ENCODE results near the gene WDR72. TPM values are rescaled to one million over a fixed set of nuclear protein-coding genes. Genes with fewer than 3 reads are reported as not detected.
A peak's percentile ranks its signal among the peaks of the same experiment; 100 is the strongest.

WDR72 gene
- total and polyA plus RNA-seq, 2 of the 13 experiments (the other 11 are each of a cell fraction or from before 2014, with no cell fraction given), result 0.21 to 0.60 TPM

DNA sequence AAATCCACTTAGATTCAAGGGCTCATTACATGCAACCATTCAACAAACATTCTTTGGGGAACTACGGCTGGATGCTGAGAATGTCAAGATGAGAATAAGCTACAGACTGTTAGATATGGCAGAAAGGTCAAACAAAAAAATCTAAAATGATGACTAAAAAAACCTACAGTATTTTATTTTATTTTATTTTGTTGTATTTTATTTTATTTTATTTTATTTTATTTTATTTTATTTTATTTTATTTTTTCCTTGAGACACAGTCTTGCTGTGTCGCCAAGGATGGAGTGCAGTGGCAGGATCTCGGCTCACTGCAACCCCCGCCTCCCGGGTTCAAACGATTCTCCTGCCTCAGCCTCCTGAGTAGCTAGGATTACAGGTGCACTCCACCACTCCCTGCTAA lies 46.2 kb downstream of the WDR72 start (continued):
- TF ChIP-seq MBD4 (IDR thresholded peaks at IDR 0.05; ENCODE audit: borderline replicate concordance, low read length), result no peak
- TF ChIP-seq FOXM1 (CRISPR knock-in tag; IDR thresholded peaks at IDR 0.05), result no peak
- no peak for TF ChIP-seq RBM39 (IDR thresholded peaks at IDR 0.05; ENCODE audit: low read depth, low read length, poor library complexity, severe bottlenecking)
- TF ChIP-seq, protein P1, sequence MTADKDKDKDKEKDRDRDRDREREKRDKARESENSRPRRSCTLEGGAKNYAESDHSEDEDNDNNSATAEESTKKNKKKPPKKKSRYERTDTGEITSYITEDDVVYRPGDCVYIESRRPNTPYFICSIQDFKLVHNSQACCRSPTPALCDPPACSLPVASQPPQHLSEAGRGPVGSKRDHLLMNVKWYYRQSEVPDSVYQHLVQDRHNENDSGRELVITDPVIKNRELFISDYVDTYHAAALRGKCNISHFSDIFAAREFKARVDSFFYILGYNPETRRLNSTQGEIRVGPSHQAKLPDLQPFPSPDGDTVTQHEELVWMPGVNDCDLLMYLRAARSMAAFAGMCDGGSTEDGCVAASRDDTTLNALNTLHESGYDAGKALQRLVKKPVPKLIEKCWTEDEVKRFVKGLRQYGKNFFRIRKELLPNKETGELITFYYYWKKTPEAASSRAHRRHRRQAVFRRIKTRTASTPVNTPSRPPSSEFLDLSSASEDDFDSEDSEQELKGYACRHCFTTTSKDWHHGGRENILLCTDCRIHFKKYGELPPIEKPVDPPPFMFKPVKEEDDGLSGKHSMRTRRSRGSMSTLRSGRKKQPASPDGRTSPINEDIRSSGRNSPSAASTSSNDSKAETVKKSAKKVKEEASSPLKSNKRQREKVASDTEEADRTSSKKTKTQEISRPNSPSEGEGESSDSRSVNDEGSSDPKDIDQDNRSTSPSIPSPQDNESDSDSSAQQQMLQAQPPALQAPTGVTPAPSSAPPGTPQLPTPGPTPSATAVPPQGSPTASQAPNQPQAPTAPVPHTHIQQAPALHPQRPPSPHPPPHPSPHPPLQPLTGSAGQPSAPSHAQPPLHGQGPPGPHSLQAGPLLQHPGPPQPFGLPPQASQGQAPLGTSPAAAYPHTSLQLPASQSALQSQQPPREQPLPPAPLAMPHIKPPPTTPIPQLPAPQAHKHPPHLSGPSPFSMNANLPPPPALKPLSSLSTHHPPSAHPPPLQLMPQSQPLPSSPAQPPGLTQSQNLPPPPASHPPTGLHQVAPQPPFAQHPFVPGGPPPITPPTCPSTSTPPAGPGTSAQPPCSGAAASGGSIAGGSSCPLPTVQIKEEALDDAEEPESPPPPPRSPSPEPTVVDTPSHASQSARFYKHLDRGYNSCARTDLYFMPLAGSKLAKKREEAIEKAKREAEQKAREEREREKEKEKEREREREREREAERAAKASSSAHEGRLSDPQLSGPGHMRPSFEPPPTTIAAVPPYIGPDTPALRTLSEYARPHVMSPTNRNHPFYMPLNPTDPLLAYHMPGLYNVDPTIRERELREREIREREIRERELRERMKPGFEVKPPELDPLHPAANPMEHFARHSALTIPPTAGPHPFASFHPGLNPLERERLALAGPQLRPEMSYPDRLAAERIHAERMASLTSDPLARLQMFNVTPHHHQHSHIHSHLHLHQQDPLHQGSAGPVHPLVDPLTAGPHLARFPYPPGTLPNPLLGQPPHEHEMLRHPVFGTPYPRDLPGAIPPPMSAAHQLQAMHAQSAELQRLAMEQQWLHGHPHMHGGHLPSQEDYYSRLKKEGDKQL (CRISPR knock-in tag; IDR thresholded peaks at IDR 0.05; ENCODE audit: low read depth), result no peak
- no peak for TF ChIP-seq KLF13 (CRISPR knock-in tag; IDR thresholded peaks at IDR 0.05)

DNA sequence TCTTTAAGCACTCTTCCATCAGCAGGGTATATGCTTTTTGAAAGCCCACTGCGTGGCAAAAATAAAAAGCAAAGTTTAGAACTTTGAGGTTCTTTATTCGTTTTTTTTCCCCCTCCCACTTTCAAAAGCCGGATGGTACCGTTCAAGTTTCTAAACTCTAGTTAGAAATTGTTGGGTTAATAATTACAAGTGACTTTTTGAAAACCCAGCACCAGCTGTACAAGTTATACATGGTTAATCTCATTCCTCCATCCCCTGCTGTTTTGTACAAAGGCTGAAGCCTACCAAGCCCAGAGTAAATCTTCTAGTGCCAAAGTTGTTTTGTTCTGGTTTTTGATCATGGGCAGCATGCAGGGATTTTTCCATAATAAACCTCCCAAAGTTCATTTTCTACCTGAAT lies 48.6 kb downstream of the WDR72 start:
- no peaks in the 10 kb centered on the region for H3K79me2 ChIP-seq (ENCODE audit: insufficient read depth, low read length)
- no peak overlapping the region for H2AFZ ChIP-seq (ENCODE audit: low read length)
- CTCF ChIA-PET (ENCODE audit: low intra/inter-chr PET ratio, low total read pairs), result no interaction called here
- H3K27ac ChIP-seq (ENCODE audit: extremely low read length, insufficient read depth, low read length), result no peak overlapping the region
- ATAC-seq, result no peak
- peaks cover 9% of the 10 kb centered on the region for H3K4me1 ChIP-seq (ENCODE audit: insufficient read depth, low read length)
- H3K27me3 ChIP-seq (ENCODE audit: control insufficient read depth in 1 of 2, insufficient read depth in 2 of 2, low read length in 2 of 2), result peaks cover 0 to 1% of the 10 kb centered on the region in 2 experiments; a peak in 1 of 5 replicates
- no peaks in the 10 kb centered on the region for H3K36me3 ChIP-seq (replicated peaks in 1 of 2; ENCODE audit: control insufficient read depth in 1 of 2, insufficient read depth in 2 of 2, low read length in 2 of 2)
- peak overlapping the region in 1 of 3 experiments; percentile 22; a peak in 1 of 6 replicates for H3K4me3 ChIP-seq (replicated peaks in 1 of 3; ENCODE audit: insufficient read depth in 1 of 3, low read depth in 2 of 3, low read length in 3 of 3)
- H3K9ac ChIP-seq (ENCODE audit: insufficient read depth, low read depth, low read length), result 0 out of 2 replicates have a peak overlapping the region, but pooled peaks have one; percentile 7
- no peak for DNase-seq (ENCODE audit: low spot score)
- WGBS (ENCODE audit: low lambda C conversion rate), result under 1% methylated on average over 4 of the region's 4 CpGs
- intact Hi-C loops (cut with micrococcal nuclease; ENCODE audit: unreplicated experiment) (loop anchor here (1.0 to 10.0 kb wide), 3 partner anchors 30 to 516 kb away; no protein-coding TSS in a partner anchor), in situ Hi-C loops (cut with HindIII; ENCODE audit: extremely low pct_ligation_motif_present, low pct_unique_long_range_greater_than_20kb) (loop anchor here (10.0 kb wide), 1 partner anchor 926 kb away; no protein-coding TSS in a partner anchor)
- BruUV-seq (replicated peaks), result no TSS peak
- FAIRE-seq, result no peak
- peak overlapping the region; percentile 18; the same call in 1 of the 2 replicates for H3K4me2 ChIP-seq (ENCODE audit: low read depth, low read length)
- no peaks in the 10 kb centered on the region for H4K20me1 ChIP-seq (ENCODE audit: insufficient read depth, low read length)
- POLR2A ChIA-PET, result no interaction called here
- no peaks in the 10 kb centered on the region for H3K9me3 ChIP-seq (ENCODE audit: low read length)
- TF ChIP-seq SOX13 (IDR thresholded peaks at IDR 0.05) (no peak), SOX13 (CRISPR knock-in tag; conservative IDR thresholded peaks at IDR 0.05 in 1 of 2, IDR thresholded peaks at IDR 0.05 in 1 of 2) (no peak), MNT (IDR thresholded peaks at IDR 0.05) (no peak), KAT8 (CRISPR knock-in tag; IDR thresholded peaks at IDR 0.05) (no peak), SETDB1 (CRISPR knock-in tag; IDR thresholded peaks at IDR 0.05; ENCODE audit: borderline replicate concordance) (no peak), RFX1 (IDR thresholded peaks at IDR 0.05) (no peak), ELF4 (CRISPR knock-in tag; IDR thresholded peaks at IDR 0.05; ENCODE audit: borderline replicate concordance) (no peak), ZBTB43 (CRISPR knock-in tag; conservative IDR thresholded peaks at IDR 0.05) (no peak), GATA4 (IDR thresholded peaks at IDR 0.05; ENCODE audit: borderline replicate concordance, low read depth) (no peak)

Measured in HepG2 (cell line).